ENCODE measurements around the gene FBXL20.
"Not testable (repeated sequence)": the region's sequence is repeated elsewhere in the genome, so short reads cannot be mapped to it uniquely, and the experiment has no call there.

Gene FBXL20

DNA sequence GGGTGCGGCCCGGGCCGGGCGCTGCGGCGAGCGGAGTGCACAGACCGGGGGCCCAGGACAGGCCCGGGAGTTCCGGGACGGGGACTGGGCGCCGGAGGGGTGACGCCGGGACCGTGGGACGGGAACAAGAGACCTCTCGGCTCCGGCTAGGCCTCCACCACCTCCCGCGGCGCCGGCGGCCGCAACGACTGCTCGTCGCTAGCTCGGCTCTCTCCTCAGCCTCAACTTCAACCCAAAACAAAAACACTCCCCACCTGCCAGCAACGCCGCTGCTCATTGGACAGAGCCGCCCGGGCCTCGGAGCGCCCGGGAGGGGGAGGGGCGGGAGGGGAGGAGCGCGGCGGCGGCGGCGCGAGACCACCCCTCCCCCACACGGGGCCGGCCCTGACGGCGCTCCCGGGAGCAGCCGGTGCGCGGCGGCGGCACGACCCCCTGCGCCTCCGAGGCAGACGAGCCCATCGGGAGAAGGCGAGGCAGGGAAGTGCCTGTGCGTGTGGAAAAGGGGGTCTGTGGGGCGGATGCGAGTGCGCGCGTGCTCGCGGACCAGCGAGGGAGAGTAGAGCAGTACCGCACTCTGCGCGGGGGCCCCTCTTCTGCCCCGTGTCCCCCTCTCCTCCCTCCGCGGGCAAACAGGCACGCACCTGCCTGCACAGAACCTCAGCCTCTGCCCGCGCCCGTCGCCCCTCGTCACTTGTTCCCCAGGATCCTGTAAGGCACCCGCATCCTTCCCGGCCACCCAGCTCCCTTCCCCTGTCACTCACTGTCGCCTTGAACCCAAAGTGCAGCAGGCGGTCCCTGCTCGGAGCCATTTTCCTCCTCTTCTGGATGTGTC lies at the start of gene FBXL20:
Gene FBXL20 (minus strand): TSS at position 215 of the 832 bp plus-strand sequence. CDS start 224 bp downstream, outside the sequence.
- peak; percentile 81 for DNase-seq (ENCODE audit: low read depth in 2 of 2, low spot score in 1 of 2)

DNA sequence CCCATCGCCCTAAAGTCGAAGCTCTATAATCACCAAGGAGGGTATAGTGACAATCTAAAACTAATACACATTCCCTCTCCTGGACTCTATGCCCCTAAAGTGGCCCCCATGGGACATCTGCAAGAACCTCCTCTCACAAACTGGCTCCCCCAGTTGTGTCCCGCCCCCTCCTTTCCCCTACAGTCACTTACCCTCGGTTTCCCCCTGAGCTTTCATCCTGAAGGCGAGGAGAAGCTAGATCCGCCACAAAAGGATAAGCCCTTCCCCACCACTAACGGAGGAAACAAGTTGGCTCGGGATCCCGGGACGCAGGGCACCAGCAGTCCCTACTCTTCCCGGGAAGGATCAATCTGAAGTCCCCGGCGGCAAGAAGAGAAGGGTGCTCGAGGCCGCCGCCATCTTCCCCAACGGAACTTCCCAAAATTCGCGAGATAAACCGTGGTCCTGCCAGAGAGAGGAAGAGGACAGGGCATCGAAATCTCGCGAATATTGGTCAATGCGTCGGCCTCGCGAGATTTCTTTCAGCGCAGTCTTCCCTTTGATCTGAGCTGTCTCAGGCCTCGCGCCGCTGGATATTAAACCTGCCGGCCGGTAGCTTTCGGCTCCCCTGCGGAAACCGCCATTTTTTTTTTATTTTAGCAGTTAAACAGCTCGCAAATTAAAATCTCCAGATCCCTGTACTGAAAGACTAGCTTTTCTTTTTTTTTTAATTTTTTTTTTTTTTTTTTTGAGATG lies 49.6 kb upstream of the FBXL20 start, which contains the start of gene MED1:
Gene MED1 (minus strand): TSS at position 417 of the 735 bp plus-strand sequence. CDS start 201 bp downstream, at position 216.
- DNase-seq (ENCODE audit: low read depth in 2 of 2, low spot score in 1 of 2): peak; percentile 75 to 83

- DNase-seq (ENCODE audit: low read depth in 2 of 2, low spot score in 1 of 2): no peak
Measured at GRCh38 chr17:39450051-39450450, 48.6 kb upstream of the FBXL20 start.

DNA sequence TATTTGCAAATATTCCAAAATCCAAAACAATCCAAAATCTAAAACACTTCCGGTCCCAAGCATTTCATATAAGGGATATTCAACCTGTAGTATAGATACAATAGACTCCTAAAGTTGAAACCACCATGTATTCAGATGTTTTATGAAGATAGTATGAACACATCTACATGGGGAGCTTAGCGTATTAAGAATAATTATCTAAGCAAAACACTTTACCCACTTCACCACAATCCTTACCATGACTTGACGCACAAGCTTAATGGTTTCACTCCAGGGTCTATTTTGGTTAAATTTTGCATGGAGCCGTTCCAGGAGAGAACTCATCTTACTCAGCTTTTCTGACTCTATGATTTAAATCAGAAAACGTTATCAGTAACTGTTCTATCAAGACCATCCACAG lies 46.1 kb upstream of the FBXL20 start:
- DNase-seq (ENCODE audit: low read depth in 2 of 2, low spot score in 1 of 2): no peak

- DNase-seq (ENCODE audit: low read depth in 2 of 2, low spot score in 1 of 2): no peak
Measured at GRCh38 chr17:39443326-39443725, 41.9 kb upstream of the FBXL20 start.

DNA sequence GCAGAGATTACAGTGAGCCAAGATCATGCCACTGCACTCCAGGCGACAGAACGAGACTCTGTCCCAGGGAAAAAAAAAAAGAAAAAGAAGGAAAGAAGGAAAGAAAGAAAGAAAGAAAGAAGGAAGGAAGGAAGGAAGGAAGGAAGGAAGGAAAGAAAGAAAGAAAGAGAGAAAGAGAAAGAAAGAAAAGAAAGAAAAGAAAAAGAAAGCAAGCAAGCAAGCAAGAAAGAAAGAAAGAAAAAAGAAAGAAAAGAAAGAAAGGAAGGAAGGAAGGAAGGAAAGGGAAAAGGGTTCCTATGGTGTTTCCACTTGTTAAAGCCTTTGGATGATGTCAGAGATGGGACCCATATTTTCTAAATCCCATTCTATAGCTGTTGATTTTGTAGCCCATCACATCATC lies 38.4 kb upstream of the FBXL20 start:
- DNase-seq (ENCODE audit: low read depth in 2 of 2, low spot score in 1 of 2): not testable (repeated sequence)

- DNase-seq (ENCODE audit: low read depth in 2 of 2, low spot score in 1 of 2): no peak
Measured at GRCh38 chr17:39429600-39429999, 28.2 kb upstream of the FBXL20 start.

DNA sequence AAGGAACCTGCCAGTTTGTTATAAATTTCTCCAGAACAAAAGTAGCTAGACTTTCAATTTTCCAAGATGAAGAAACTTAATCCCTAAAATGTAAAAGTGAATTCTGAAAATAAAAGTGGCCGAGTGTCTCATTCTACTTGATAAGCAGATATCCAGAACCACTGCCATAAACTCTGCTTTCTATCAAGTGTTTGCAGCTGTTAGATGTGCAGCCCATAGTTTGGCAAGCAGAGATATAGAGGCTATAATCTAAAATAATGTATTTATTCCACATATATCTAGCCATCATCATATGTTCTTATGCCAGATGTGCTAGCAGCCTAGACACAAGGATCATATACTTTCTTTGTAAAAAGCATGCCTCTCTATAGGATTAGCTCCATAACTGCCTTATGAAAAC lies 14.7 kb upstream of the FBXL20 start:
- no peak for DNase-seq (ENCODE audit: low read depth in 2 of 2, low spot score in 1 of 2)

- DNase-seq (ENCODE audit: low read depth in 2 of 2, low spot score in 1 of 2): no peak
Measured at GRCh38 chr17:39410279-39410678, 8.9 kb upstream of the FBXL20 start.

GRCh38 chr17:39408360-39408759 lies 6.9 kb upstream of the FBXL20 start:
- DNase-seq (ENCODE audit: low read depth in 2 of 2, low spot score in 1 of 2): no peak

GRCh38 chr17:39406951-39407350 lies 5.5 kb upstream of the FBXL20 start:
- DNase-seq (ENCODE audit: low read depth in 2 of 2, low spot score in 1 of 2): no peak

- no peak for DNase-seq (ENCODE audit: low read depth in 2 of 2, low spot score in 1 of 2)
Measured at GRCh38 chr17:39405436-39405835, 4.0 kb upstream of the FBXL20 start.

GRCh38 chr17:39404542-39405378 lies 3.3 kb upstream of the FBXL20 start:
- DNase-seq (ENCODE audit: low read depth in 2 of 2, low spot score in 1 of 2): no peak

GRCh38 chr17:39402890-39403605 lies 1.6 kb upstream of the FBXL20 start:
- no peak for DNase-seq (ENCODE audit: low read depth in 2 of 2, low spot score in 1 of 2)

DNA sequence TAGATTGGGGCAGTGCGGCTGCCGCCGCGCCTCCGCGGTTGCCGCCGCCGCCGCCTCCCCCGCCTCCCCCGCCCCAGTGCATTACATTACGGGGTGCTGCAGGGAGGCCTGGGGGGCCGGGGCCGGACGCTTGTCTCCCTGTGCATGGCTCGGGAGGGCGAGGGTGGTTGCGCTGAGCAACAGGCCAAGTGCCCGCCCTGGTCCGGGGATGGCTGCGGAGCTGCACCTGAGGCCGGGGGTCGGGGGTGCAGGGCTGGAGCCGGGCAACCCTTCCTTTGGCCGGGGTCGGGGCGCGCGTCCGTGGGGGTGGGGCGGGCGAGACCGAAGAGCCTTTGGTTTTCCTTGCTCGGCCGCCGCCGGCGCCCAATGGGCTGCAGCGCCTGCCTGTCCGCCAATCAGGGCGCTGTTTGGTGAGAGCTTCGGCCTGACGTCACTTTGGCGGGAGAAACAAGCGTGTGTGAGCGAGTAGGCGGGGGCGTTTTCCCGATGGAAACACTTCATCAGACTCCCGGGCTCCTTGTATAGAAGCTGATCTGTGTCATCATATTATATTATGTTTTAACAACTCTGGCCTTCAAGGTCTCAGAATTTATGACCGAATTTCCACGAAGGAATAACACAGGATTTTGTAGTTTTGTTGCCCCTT lies 941 bp upstream of the FBXL20 start:
- peak; percentile 61 to 70 for DNase-seq (ENCODE audit: low read depth in 2 of 2, low spot score in 1 of 2)

- peak in 1 of 2 donors; percentile 0 for DNase-seq (ENCODE audit: low read depth in 2 of 2, low spot score in 1 of 2)
Measured at GRCh38 chr17:39400547-39401411, 647 bp downstream of the FBXL20 start.

DNA sequence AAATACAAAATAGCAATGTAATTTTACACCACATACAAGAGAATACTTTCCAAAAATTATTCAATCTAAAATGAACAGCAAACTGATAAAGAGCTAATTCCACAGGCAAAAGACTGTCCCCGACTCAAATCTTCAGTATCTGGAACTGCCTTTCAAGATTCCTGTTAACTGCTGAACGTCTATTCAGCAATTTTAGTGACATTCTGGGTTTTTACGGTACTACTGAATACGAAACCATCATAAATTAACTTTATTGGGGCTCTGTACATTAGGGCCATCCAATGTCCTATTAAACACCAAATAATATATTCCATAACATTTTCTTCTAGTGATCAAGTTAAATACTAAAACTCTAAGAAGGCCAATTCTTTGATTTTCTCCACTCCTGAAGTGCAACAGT lies 1.6 kb downstream of the FBXL20 start:
- no peak for DNase-seq (ENCODE audit: low read depth in 2 of 2, low spot score in 1 of 2)

DNA sequence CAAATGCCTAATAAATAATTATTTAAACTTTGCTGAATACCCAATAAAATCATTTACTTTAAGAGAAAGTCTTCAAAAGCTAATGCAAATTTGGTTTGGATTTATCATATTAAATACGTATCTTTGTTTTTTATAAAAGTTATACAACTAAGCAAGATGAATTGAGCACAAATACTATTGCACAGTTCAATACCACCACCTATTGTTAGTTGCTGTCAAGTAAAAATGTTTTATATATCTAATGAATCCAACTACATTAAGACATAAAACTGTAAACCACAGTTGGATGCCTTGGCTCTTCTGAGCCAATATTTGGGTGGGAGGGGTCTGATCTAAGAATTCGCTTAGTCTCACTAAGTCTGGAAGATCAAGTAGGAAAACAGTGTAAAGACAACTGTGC lies 7.7 kb downstream of the FBXL20 start:
- DNase-seq (ENCODE audit: low read depth in 2 of 2, low spot score in 1 of 2): no peak

- no peak for DNase-seq (ENCODE audit: low read depth in 2 of 2, low spot score in 1 of 2)
Measured at GRCh38 chr17:39391448-39391847, 10.0 kb downstream of the FBXL20 start.
